H1 (cell line): ENCODE results near the gene RAD51B. TPM values are rescaled to one million over a fixed set of nuclear protein-coding genes. Genes with fewer than 3 reads are reported as not detected.

ENCODE experiments used
- BACH1 ChIP-seq: IDR thresholded peaks from 2 replicates; pipeline ENCODE4 v1.6.1; 2012; ENCODE audit warnings: low read length, improper control_type of control experiment
- BRCA1 ChIP-seq: IDR thresholded peaks from 2 replicates; pipeline ENCODE4 v1.6.1; 2012; ENCODE audit warnings: low read depth, low read length, improper control_type of control experiment
- EP300 ChIP-seq, 2 experiments: IDR thresholded peaks; 1 replicate in 1 of 2; 2 replicates in 1 of 2; pipeline ENCODE4 v1.6.1; 2011 to 2012; ENCODE audit warnings: low read depth in 2 of 2, low read length in 2 of 2, mild to moderate bottlenecking in 2 of 2, borderline replicate concordance in 1 of 2, inconsistent platforms in 1 of 2, moderate library complexity in 1 of 2
- EZH2 ChIP-seq: fragments of 200-600 bp; sonication (generic); IDR thresholded peaks from 2 replicates; pipeline ENCODE4 v1.7.1; 2012; ENCODE audit warnings: low read depth, mild to moderate bottlenecking, moderate library complexity, low read length, inconsistent platforms; ENCODE audit not compliant: severe bottlenecking
- HDAC2 ChIP-seq, 2 experiments: fragments of 300-600 bp in 1 of 2; sonication (generic) in 1 of 2; IDR thresholded peaks; 2 replicates each; pipeline ENCODE4 v1.6.1; 2011 to 2012; ENCODE audit warnings: low read depth in 2 of 2, low read length in 2 of 2, mild to moderate bottlenecking in 2 of 2, moderate library complexity in 2 of 2, borderline replicate concordance in 1 of 2, inconsistent platforms in 1 of 2
- POU5F1 ChIP-seq: IDR thresholded peaks from 2 replicates; pipeline ENCODE4 v1.6.1; 2011; ENCODE audit warnings: low read depth, mild to moderate bottlenecking, low read length, moderate library complexity
- SIX5 ChIP-seq: IDR thresholded peaks from 2 replicates; pipeline ENCODE4 v1.6.1; 2011; ENCODE audit warnings: mild to moderate bottlenecking, low read depth, low read length
- polyA plus RNA-seq, 7 experiments: library from polyadenylated mRNA; depleted of rRNA in 3 of 7; stranded (reverse) in 5 of 7; unstranded in 2 of 7; fragments of >200 nt in 5 of 7; fragments of 200-250 nt in 2 of 7; gene quantifications; 1 replicate in 5 of 7; 2 replicates in 1 of 7; 4 replicates in 1 of 7; pipeline versions ENCODE4 v1.2.1 to v1.2.3, GENCODE V29; 2011 to 2013; ENCODE audit warnings: missing spikeins in 2 of 7, mixed read lengths in 2 of 7
- total RNA-seq: library from RNA; stranded (reverse); fragmentation: NEBNext Ultra II Directional; extraction: Animal tissue kit (Norgen Biotek cat#: 25700); gene quantifications from 2 replicates; pipeline ENCODE4 v1.2.1, GENCODE V29; 2021
- TF ChIP-seq, protein P1 (sequence below): fragments of 300-600 bp; sonication (generic); IDR thresholded peaks from 2 replicates; pipeline ENCODE4 v1.7.1; 2012; ENCODE audit warnings: low read length, moderate library complexity, mild to moderate bottlenecking, inconsistent platforms; ENCODE audit not compliant: insufficient replicate concordance
- TF ChIP-seq, protein P2 (sequence below): IDR thresholded peaks from 2 replicates; pipeline ENCODE4 v1.6.1; 2012; ENCODE audit warnings: low read length, inconsistent platforms

RAD51B gene
- total and polyA plus RNA-seq, 2 of the 8 experiments (the other 6 are each of a cell fraction or from before 2014, with no cell fraction given): 3.9 to 14.9 TPM

DNA sequence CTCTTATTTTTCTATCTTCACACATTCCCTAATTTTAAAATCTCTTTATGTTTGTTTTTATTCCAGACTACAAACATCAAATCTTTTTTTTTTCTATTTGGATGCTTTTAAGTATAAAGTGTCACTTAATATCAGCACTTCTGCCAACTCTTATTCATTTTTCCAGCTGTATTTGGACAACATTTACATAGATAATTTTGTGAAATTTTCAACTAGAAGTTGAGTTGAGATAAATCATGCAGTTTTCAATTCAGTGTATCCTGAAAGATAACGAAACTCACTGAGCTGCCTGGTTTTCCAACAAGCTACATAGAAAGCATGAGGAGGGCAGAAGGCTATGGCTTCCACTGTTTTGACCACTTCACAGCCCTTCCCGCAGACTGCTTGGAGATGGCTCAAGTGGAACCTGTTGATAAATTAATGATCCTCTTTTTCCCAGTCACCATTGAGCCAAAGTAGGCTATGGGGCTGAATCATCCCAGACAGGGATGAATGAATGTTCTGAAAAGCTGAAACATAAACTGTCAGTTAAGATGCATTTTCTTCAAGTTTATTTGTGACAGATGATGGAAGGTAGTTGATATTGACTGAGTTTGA is 213.9 kb downstream of the RAD51B start (continued):
- TF ChIP-seq, protein P1, sequence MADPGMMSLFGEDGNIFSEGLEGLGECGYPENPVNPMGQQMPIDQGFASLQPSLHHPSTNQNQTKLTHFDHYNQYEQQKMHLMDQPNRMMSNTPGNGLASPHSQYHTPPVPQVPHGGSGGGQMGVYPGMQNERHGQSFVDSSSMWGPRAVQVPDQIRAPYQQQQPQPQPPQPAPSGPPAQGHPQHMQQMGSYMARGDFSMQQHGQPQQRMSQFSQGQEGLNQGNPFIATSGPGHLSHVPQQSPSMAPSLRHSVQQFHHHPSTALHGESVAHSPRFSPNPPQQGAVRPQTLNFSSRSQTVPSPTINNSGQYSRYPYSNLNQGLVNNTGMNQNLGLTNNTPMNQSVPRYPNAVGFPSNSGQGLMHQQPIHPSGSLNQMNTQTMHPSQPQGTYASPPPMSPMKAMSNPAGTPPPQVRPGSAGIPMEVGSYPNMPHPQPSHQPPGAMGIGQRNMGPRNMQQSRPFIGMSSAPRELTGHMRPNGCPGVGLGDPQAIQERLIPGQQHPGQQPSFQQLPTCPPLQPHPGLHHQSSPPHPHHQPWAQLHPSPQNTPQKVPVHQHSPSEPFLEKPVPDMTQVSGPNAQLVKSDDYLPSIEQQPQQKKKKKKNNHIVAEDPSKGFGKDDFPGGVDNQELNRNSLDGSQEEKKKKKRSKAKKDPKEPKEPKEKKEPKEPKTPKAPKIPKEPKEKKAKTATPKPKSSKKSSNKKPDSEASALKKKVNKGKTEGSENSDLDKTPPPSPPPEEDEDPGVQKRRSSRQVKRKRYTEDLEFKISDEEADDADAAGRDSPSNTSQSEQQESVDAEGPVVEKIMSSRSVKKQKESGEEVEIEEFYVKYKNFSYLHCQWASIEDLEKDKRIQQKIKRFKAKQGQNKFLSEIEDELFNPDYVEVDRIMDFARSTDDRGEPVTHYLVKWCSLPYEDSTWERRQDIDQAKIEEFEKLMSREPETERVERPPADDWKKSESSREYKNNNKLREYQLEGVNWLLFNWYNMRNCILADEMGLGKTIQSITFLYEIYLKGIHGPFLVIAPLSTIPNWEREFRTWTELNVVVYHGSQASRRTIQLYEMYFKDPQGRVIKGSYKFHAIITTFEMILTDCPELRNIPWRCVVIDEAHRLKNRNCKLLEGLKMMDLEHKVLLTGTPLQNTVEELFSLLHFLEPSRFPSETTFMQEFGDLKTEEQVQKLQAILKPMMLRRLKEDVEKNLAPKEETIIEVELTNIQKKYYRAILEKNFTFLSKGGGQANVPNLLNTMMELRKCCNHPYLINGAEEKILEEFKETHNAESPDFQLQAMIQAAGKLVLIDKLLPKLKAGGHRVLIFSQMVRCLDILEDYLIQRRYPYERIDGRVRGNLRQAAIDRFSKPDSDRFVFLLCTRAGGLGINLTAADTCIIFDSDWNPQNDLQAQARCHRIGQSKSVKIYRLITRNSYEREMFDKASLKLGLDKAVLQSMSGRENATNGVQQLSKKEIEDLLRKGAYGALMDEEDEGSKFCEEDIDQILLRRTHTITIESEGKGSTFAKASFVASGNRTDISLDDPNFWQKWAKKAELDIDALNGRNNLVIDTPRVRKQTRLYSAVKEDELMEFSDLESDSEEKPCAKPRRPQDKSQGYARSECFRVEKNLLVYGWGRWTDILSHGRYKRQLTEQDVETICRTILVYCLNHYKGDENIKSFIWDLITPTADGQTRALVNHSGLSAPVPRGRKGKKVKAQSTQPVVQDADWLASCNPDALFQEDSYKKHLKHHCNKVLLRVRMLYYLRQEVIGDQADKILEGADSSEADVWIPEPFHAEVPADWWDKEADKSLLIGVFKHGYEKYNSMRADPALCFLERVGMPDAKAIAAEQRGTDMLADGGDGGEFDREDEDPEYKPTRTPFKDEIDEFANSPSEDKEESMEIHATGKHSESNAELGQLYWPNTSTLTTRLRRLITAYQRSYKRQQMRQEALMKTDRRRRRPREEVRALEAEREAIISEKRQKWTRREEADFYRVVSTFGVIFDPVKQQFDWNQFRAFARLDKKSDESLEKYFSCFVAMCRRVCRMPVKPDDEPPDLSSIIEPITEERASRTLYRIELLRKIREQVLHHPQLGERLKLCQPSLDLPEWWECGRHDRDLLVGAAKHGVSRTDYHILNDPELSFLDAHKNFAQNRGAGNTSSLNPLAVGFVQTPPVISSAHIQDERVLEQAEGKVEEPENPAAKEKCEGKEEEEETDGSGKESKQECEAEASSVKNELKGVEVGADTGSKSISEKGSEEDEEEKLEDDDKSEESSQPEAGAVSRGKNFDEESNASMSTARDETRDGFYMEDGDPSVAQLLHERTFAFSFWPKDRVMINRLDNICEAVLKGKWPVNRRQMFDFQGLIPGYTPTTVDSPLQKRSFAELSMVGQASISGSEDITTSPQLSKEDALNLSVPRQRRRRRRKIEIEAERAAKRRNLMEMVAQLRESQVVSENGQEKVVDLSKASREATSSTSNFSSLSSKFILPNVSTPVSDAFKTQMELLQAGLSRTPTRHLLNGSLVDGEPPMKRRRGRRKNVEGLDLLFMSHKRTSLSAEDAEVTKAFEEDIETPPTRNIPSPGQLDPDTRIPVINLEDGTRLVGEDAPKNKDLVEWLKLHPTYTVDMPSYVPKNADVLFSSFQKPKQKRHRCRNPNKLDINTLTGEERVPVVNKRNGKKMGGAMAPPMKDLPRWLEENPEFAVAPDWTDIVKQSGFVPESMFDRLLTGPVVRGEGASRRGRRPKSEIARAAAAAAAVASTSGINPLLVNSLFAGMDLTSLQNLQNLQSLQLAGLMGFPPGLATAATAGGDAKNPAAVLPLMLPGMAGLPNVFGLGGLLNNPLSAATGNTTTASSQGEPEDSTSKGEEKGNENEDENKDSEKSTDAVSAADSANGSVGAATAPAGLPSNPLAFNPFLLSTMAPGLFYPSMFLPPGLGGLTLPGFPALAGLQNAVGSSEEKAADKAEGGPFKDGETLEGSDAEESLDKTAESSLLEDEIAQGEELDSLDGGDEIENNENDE: no peak
- no peak for TF ChIP-seq EP300 (IDR thresholded peaks at IDR 0.05; ENCODE audit: borderline replicate concordance in 1 of 2, low read depth in 2 of 2, low read length in 2 of 2)
- TF ChIP-seq, protein P2, sequence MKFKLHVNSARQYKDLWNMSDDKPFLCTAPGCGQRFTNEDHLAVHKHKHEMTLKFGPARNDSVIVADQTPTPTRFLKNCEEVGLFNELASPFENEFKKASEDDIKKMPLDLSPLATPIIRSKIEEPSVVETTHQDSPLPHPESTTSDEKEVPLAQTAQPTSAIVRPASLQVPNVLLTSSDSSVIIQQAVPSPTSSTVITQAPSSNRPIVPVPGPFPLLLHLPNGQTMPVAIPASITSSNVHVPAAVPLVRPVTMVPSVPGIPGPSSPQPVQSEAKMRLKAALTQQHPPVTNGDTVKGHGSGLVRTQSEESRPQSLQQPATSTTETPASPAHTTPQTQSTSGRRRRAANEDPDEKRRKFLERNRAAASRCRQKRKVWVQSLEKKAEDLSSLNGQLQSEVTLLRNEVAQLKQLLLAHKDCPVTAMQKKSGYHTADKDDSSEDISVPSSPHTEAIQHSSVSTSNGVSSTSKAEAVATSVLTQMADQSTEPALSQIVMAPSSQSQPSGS: no peak
- TF ChIP-seq SIX5: no peak
- TF ChIP-seq POU5F1: no peak
- no peak for TF ChIP-seq EZH2
- TF ChIP-seq HDAC2 (IDR thresholded peaks at IDR 0.05; ENCODE audit: borderline replicate concordance in 1 of 2, low read depth in 2 of 2, low read length in 2 of 2): no peak
- TF ChIP-seq BACH1: no peak
- TF ChIP-seq BRCA1: no peak
